ENCODE results near the gene EVX2.

GRCh38 chr2:176127774-176128072, 44.0 kb upstream of the EVX2 start:
- TF ChIP-seq CTCF (IDR thresholded peaks at IDR 0.05) = no peak
- no peak for TF ChIP-seq POLR2A (IDR thresholded peaks at IDR 0.05)

All from thyroid gland (tissue), 4 donors.